IMR-90 (cell line): ENCODE results near the gene RPS6KA2.

Experiments used
- BHLHE40 ChIP-seq: fragments of 150-350 bp; IDR thresholded peaks from 2 replicates; pipeline ENCODE4 v1.6.1; 2016; ENCODE audit warnings: mild to moderate bottlenecking, low read depth, low read length
- POLR2A ChIP-seq: IDR thresholded peaks from 2 replicates; pipeline ENCODE4 v1.6.1; 2012; ENCODE audit warnings: mild to moderate bottlenecking, low read depth, low read length
- TF ChIP-seq, protein P1 (sequence below): conservative IDR thresholded peaks from 2 replicates; pipeline ENCODE4 v1.5.1; 2012; ENCODE audit warnings: mild to moderate bottlenecking, low read depth, low read length, improper control_type of control experiment

DNA sequence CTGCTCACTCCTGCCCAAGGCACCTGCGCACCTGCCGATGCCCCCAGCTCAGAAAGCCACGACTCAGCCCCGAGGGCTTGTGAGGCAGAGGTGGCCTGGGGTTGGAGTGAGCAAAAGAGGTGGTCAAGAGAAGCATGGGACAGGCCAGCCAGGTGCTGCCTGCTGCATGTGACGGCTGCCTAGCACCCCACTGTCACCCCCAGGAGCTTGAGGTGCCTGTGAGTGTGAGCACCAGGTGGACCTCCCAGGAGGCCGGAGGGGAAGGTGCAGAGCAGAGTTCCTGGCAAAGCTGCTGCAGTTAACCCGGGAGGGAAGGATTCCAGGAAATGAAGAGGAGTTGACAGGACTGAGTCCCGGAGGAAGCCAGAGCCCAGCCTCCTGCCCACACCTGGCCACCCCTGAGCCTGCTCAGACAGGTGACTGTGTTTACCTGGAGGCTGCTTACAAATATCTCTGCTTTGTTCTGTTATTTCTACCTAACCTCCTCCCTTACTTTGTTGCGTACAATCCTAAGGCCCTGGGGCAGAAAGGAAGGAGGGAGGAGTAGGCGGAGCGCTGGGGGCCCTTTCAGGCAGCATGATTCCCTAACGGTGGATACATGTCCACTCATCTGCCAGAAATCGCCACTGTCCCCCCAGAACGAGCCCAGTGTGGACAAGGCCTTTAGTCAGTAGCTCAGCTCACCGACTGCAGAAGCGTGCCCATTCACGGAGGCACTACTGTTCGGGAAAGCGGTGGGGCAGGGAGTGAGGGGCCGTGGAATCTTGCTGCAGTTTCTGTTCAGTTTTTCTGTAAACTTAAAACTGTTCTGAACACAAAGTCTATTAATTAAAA is 156.8 kb downstream of the RPS6KA2 start:
- TF ChIP-seq, protein P1, sequence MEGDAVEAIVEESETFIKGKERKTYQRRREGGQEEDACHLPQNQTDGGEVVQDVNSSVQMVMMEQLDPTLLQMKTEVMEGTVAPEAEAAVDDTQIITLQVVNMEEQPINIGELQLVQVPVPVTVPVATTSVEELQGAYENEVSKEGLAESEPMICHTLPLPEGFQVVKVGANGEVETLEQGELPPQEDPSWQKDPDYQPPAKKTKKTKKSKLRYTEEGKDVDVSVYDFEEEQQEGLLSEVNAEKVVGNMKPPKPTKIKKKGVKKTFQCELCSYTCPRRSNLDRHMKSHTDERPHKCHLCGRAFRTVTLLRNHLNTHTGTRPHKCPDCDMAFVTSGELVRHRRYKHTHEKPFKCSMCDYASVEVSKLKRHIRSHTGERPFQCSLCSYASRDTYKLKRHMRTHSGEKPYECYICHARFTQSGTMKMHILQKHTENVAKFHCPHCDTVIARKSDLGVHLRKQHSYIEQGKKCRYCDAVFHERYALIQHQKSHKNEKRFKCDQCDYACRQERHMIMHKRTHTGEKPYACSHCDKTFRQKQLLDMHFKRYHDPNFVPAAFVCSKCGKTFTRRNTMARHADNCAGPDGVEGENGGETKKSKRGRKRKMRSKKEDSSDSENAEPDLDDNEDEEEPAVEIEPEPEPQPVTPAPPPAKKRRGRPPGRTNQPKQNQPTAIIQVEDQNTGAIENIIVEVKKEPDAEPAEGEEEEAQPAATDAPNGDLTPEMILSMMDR: no peak
- TF ChIP-seq POLR2A: no peak
- no peak for TF ChIP-seq BHLHE40
